GM12875 (cell line): Measurements from ENCODE around the gene DPP10.
"Not testable (repeated sequence)": the region's sequence is repeated elsewhere in the genome, so short reads cannot be mapped to it uniquely, and the experiment has no call there.

Experiments used
- H3K4me3 ChIP-seq: one replicate; pipeline ENCODE4 v1.5.1; 2011; ENCODE audit warnings: low read depth, low read length, control low read depth
- CTCF ChIP-seq: IDR thresholded peaks from 2 replicates; pipeline ENCODE4 v1.5.1; 2011; ENCODE audit warnings: low read depth, mild to moderate bottlenecking, control low read depth, inconsistent platforms, low read length, moderate library complexity, borderline replicate concordance; ENCODE audit not compliant: insufficient read depth

DPP10 gene

GRCh38 chr2:114499101-114499500, 56.7 kb downstream of the DPP10 start:
- TF ChIP-seq CTCF: no peak
- no peak overlapping the region for H3K4me3 ChIP-seq

GRCh38 chr2:114507744-114508143, 65.3 kb downstream of the DPP10 start:
- no peak for TF ChIP-seq CTCF

GRCh38 chr2:114515882-114516281, 73.4 kb downstream of the DPP10 start:
- H3K4me3 ChIP-seq: no peak overlapping the region
- TF ChIP-seq CTCF: no peak

More at GRCh38 chr2:114507744-114508143, 65.3 kb downstream of the DPP10 start:
- no peak overlapping the region for H3K4me3 ChIP-seq

GRCh38 chr2:114517580-114517979, 75.1 kb downstream of the DPP10 start:
- TF ChIP-seq CTCF: no peak

GRCh38 chr2:114518738-114519137, 76.3 kb downstream of the DPP10 start:
- TF ChIP-seq CTCF: no peak
- H3K4me3 ChIP-seq: no peak overlapping the region

More at GRCh38 chr2:114517580-114517979, 75.1 kb downstream of the DPP10 start:
- H3K4me3 ChIP-seq: no peak overlapping the region

- not testable (repeated sequence) for H3K4me3 ChIP-seq
Observed at GRCh38 chr2:114522612-114523011, 80.2 kb downstream of the DPP10 start.

- no peak overlapping the region for H3K4me3 ChIP-seq
- TF ChIP-seq CTCF: no peak
Observed at GRCh38 chr2:114525955-114526354, 83.5 kb downstream of the DPP10 start.

GRCh38 chr2:114526841-114527240, 84.4 kb downstream of the DPP10 start:
- H3K4me3 ChIP-seq: no peak overlapping the region
- no peak for TF ChIP-seq CTCF
